Measurements from ENCODE around the gene OBSCN. TPM values are rescaled to one million over a fixed set of nuclear protein-coding genes. Genes with fewer than 3 reads are reported as not detected.

The OBSCN gene
- total RNA-seq, 1 donor from 2014 or later, result 316 TPM

GRCh38 chr1:228274452-228275178 is 66.8 kb downstream of the OBSCN start:
- no peak for DNase-seq
- intact Hi-C loops (cut with micrococcal nuclease), result no loop called here
- peak overlapping the region; percentile 78 for H3K27ac ChIP-seq (replicated peaks)
- H3K27me3 ChIP-seq (ENCODE audit: low read depth), result no peaks in the 10 kb centered on the region
- TF ChIP-seq CTCF (IDR thresholded peaks at IDR 0.05; ENCODE audit: borderline replicate concordance), result no peak
- H3K4me3 ChIP-seq, result peak overlapping the region; percentile 75
- H3K9me3 ChIP-seq (replicated peaks), result no peaks in the 10 kb centered on the region
- peaks cover 25% of the 10 kb centered on the region for H3K4me1 ChIP-seq
- peaks cover 79% of the 10 kb centered on the region for H3K36me3 ChIP-seq

GRCh38 chr1:228275179-228275429 is 67.3 kb downstream of the OBSCN start:
- Histone ChIP-seq H3K27me3 (ENCODE audit: low read depth) (no peaks in the 10 kb centered on the region), H3K27ac (replicated peaks) (peak overlapping the region; percentile 78), H3K4me3 (peak overlapping the region; percentile 75), H3K9me3 (replicated peaks) (no peaks in the 10 kb centered on the region), H3K36me3 (peaks cover 84% of the 10 kb centered on the region), H3K4me1 (peaks cover 25% of the 10 kb centered on the region)
- intact Hi-C loops (cut with micrococcal nuclease), result no loop called here
- no peak for TF ChIP-seq CTCF (IDR thresholded peaks at IDR 0.05; ENCODE audit: borderline replicate concordance)
- no peak for DNase-seq

- intact Hi-C loops (cut with micrococcal nuclease), result no loop called here
- Histone ChIP-seq H3K4me1 (peaks cover 25% of the 10 kb centered on the region), H3K9me3 (replicated peaks) (no peaks in the 10 kb centered on the region), H3K27ac (replicated peaks) (peak overlapping the region; percentile 78), H3K27me3 (ENCODE audit: low read depth) (no peaks in the 10 kb centered on the region), H3K36me3 (peaks cover 89% of the 10 kb centered on the region), H3K4me3 (peak overlapping the region; percentile 75)
- peak; percentile 88 for DNase-seq
- TF ChIP-seq CTCF (IDR thresholded peaks at IDR 0.05; ENCODE audit: borderline replicate concordance), result no peak
Measured at GRCh38 chr1:228275430-228276173, 67.8 kb downstream of the OBSCN start.

GRCh38 chr1:228276174-228276831 is 68.5 kb downstream of the OBSCN start:
- Histone ChIP-seq H3K27ac (replicated peaks) (peak overlapping the region; percentile 78), H3K36me3 (peaks cover 93% of the 10 kb centered on the region), H3K4me1 (peaks cover 25% of the 10 kb centered on the region), H3K27me3 (ENCODE audit: low read depth) (no peaks in the 10 kb centered on the region), H3K4me3 (peak overlapping the region; percentile 75), H3K9me3 (replicated peaks) (no peaks in the 10 kb centered on the region)
- no peak for TF ChIP-seq CTCF (IDR thresholded peaks at IDR 0.05; ENCODE audit: borderline replicate concordance)
- intact Hi-C loops (cut with micrococcal nuclease), result no loop called here
- peak; percentile 18 for DNase-seq

GRCh38 chr1:228276901-228277490 is 69.2 kb downstream of the OBSCN start:
- peak; percentile 15 for DNase-seq
- Histone ChIP-seq H3K4me1 (peaks cover 20% of the 10 kb centered on the region), H3K9me3 (replicated peaks) (no peaks in the 10 kb centered on the region), H3K27me3 (ENCODE audit: low read depth) (no peaks in the 10 kb centered on the region), H3K36me3 (peaks cover 93% of the 10 kb centered on the region), H3K27ac (replicated peaks) (peak overlapping the region; percentile 78), H3K4me3 (peak overlapping the region; percentile 75)
- intact Hi-C loops (cut with micrococcal nuclease), result no loop called here
- no peak for TF ChIP-seq CTCF (IDR thresholded peaks at IDR 0.05; ENCODE audit: borderline replicate concordance)

All from left ventricle myocardium inferior (tissue), 1 donor.